Activated B cell treated with CpG ODN at 0.5 μM for 24 hours (primary cell): ENCODE measurements around the gene PROS1. TPM values are rescaled to one million over a fixed set of nuclear protein-coding genes. Genes with fewer than 3 reads are reported as not detected.
"Not testable (repeated sequence)": the region's sequence is repeated elsewhere in the genome, so short reads cannot be mapped to it uniquely, and the experiment has no call there.

Experiments used
- ATAC-seq: fragments of 200-7000 bp; cut with Tn5 transposase; one replicate; pipeline ENCODE4 v1.10.0; 2021; ENCODE audit warnings: low read depth, mild to moderate bottlenecking, moderate library complexity
- CTCF ChIA-PET: fragments of 350-600 bp; sonication (Branson Sonifier 250); formaldehyde crosslinking; loops from one replicate; lab custom pipeline; 2021; ENCODE audit warnings: antibody characterized with exemption; lab: Charles Lee
- POLR2A ChIA-PET: fragments of 350-600 bp; sonication (Branson Sonifier 250); formaldehyde crosslinking; loops from one replicate; lab custom pipeline; 2021; ENCODE audit warnings: antibody characterized with exemption; lab: Charles Lee
- DNase-seq: peaks from one replicate; pipeline ENCODE4 v3.0.0; 2022
- H3K27ac Mint-ChIP-seq: one replicate; pipeline ENCODE4 v1.8.0; 2020; ENCODE audit warnings: mixed read lengths
- H3K27me3 Mint-ChIP-seq: one replicate; pipeline ENCODE4 v1.8.0; 2021; ENCODE audit warnings: mixed read lengths
- H3K36me3 Mint-ChIP-seq: one replicate; pipeline ENCODE4 v1.8.0; 2021; ENCODE audit warnings: low read depth, mixed read lengths
- H3K4me1 Mint-ChIP-seq: one replicate; pipeline ENCODE4 v1.8.0; 2021; ENCODE audit warnings: mixed read lengths
- H3K4me3 Mint-ChIP-seq: one replicate; pipeline ENCODE4 v1.8.0; 2020; ENCODE audit warnings: mild to moderate bottlenecking, mixed read lengths
- H3K9me3 Mint-ChIP-seq: one replicate; pipeline ENCODE4 v1.8.0; 2020; ENCODE audit warnings: mixed read lengths
- CTCF ChIP-seq: fragments of 200-600 bp; IDR thresholded peaks from one replicate; pipeline ENCODE4 v1.8.0; 2022; ENCODE audit warnings: antibody characterized with exemption, mild to moderate bottlenecking
- intact Hi-C: fragments of 100-400 bp; cut with micrococcal nuclease; formaldehyde crosslinking; loops from one replicate; pipeline ENCODE4 v1.15.1; 2024
- total RNA-seq: library from RNA; stranded (reverse); gene quantifications from 2 replicates; pipeline ENCODE4 v1.2.3, GENCODE V29; 2022

PROS1 gene
- total RNA-seq, 1 donor from 2014 or later = not detected

DNA sequence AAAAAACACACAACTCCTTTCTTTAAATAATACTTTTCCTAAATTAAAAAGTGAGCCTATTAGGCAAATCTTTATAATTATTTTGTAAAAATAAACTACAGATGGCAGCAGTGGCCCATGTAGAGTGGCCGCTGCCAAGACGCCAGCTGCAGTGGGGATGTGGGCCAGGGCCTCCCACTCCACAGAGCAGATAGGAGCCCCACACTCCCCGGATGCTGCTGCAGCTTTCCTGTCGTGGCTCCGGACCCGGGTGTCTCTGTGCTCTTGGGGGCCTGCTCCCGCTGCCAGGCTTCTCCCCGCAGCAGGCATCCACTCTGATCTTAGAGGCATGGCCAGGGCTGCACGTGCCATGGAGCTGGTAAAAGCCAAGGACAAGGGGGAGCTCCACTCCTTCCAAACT is 67.5 kb downstream of the PROS1 start:
- Mint-ChIP-seq H3K4me1 (no peaks in the 10 kb centered on the region), H3K4me3 (no peak overlapping the region), H3K27ac (no peak overlapping the region), H3K27me3 (no peaks in the 10 kb centered on the region), H3K9me3 (no peaks in the 10 kb centered on the region), H3K36me3 (no peaks in the 10 kb centered on the region)
- POLR2A ChIA-PET = no interaction called here
- intact Hi-C loops = no loop called here
- DNase-seq (no peak), ATAC-seq (no peak)
- CTCF ChIA-PET = no interaction called here
- TF ChIP-seq CTCF = no peak

DNA sequence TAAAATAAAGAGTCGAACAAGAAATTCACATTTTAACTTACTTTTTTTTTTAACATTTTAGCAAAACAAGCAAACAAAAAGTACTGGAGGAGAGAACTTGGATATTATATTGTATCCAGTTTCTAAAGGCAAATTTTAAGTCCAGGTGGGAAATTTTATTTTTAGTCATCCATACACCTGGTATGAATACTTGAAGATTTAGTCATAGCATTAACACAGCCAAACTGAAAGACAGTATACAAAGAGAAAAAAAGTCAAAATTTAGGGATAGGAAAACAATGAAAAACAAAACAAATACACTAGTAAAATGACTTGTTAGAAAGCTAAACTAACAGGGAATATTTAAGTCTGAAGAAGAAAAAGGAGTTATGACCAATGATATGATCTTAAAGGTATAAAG is 69.1 kb downstream of the PROS1 start:
- CTCF ChIA-PET = no interaction called here
- DNase-seq (no peak), ATAC-seq (no peak)
- intact Hi-C loops = no loop called here
- Mint-ChIP-seq H3K27me3 (no peaks in the 10 kb centered on the region), H3K27ac (no peak overlapping the region), H3K4me3 (no peak overlapping the region), H3K9me3 (no peaks in the 10 kb centered on the region), H3K4me1 (no peaks in the 10 kb centered on the region), H3K36me3 (no peaks in the 10 kb centered on the region)
- TF ChIP-seq CTCF = no peak
- POLR2A ChIA-PET = no interaction called here

DNA sequence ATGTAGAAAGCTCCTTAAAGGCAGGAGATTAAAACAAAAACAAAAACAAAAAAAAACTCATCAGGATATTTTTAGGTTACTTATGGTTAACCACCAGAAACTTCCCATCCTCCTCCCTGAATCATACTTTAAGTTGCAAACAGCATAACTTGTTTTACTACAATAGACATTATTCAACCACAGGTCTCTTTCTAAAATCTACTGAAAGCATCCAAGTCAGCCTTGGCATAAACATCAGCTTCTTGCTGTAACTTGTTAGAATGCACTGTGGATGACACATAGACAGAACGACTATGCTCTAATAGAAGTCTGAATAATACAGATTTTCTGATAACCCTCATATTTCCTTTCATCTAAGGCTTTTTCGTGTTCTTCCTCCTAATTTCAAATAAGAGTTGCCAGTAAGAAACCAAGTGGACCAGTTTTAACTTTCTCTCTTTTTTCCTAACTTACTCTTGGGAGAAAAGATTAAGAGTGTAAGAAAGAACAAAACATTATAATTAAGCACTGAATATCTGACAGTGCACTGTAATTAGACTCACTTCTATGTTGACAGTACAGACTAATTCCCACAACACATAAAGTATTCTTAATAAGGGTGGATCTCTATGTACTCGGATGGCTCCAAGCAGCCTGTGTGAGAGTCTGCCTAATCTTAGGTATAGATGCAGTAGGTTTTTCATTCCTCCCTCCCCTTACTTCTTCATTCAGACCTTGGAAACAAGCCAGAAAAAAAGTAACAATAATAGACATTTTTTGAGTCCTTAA is 95.3 kb downstream of the PROS1 start:
- H3K9me3 Mint-ChIP-seq, intact Hi-C loops, DNase-seq, H3K4me1 Mint-ChIP-seq, ATAC-seq, H3K27me3 Mint-ChIP-seq, H3K36me3 Mint-ChIP-seq, H3K4me3 Mint-ChIP-seq, POLR2A ChIA-PET, CTCF ChIA-PET, H3K27ac Mint-ChIP-seq: not testable (repeated sequence)

DNA sequence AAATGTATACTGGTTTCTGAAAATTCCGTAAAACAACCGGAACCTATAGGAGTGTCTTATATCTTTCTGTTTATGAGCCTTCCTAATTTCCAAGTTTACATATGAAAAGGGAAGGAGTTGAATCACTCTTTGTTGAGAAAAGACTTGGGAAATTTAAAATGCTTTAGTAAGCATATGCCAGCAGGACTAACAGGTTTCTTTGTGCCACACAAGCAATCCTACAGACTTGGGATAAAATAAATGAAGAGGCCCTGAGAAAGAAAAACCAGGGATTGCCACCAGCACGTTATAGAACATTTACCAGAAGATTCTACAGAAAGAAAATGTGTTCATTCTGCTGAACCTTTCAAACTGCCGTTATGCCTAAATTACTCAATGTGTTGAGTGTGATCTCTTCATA is 96.3 kb downstream of the PROS1 start:
- H3K9me3 Mint-ChIP-seq, H3K36me3 Mint-ChIP-seq, H3K4me1 Mint-ChIP-seq, ATAC-seq, H3K4me3 Mint-ChIP-seq, intact Hi-C loops, POLR2A ChIA-PET, H3K27me3 Mint-ChIP-seq, H3K27ac Mint-ChIP-seq, CTCF ChIA-PET, DNase-seq: not testable (repeated sequence)

GRCh38 chr3:93873412-93873811 is 100.3 kb downstream of the PROS1 start:
- H3K9me3 Mint-ChIP-seq = not testable (repeated sequence)

DNA sequence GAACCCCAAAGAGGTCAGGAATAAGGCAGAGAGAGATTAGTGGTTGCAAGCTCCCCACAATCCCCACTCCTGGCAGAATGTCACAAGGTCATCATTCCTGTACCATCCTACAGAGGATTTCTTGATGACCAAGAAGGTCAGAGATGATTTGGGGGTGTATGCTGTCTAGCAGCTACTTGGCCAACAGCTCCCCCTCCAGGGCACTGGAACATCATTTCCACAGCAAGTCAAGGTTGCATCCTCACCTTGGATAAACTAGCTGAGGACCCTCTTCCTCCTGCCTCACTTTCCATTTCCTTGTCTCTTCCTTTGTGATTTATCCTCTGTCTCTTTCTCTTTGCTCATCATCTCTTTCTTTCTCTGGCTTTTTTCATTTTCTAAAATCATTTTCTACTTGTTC is 106.3 kb downstream of the PROS1 start:
- ATAC-seq = no peak
- Mint-ChIP-seq H3K27me3 (no peaks in the 10 kb centered on the region), H3K27ac (no peak overlapping the region), H3K4me3 (no peak overlapping the region), H3K36me3 (no peaks in the 10 kb centered on the region), H3K4me1 (no peaks in the 10 kb centered on the region), H3K9me3 (no peaks in the 10 kb centered on the region)
- DNase-seq = no peak
- intact Hi-C loops = no loop called here
- ChIA-PET POLR2A (no interaction called here), CTCF (no interaction called here)
- TF ChIP-seq CTCF = no peak

More at GRCh38 chr3:93873412-93873811, 100.3 kb downstream of the PROS1 start:
- POLR2A ChIA-PET, H3K36me3 Mint-ChIP-seq, intact Hi-C loops, H3K4me3 Mint-ChIP-seq, H3K27me3 Mint-ChIP-seq, H3K4me1 Mint-ChIP-seq, CTCF ChIA-PET, DNase-seq, ATAC-seq, H3K27ac Mint-ChIP-seq: not testable (repeated sequence)
